Hepatocyte (in vitro differentiated cells): ENCODE results near the gene ITPRID1. TPM values are rescaled to one million over a fixed set of nuclear protein-coding genes. Genes with fewer than 3 reads are reported as not detected.

Experiments used
- DNase-seq: peaks from one replicate; pipeline ENCODE4 v3.0.0-alpha.2; 2016; ENCODE audit warnings: low spot score
- H2AFZ ChIP-seq: fragments of 200-600 bp; sonication (generic); 2 replicates; pipeline ENCODE4 v1.6.0; 2016; ENCODE audit warnings: antibody characterized with exemption, mild to moderate bottlenecking
- H3K27ac ChIP-seq: fragments of 200-600 bp; sonication (generic); 2 replicates; pipeline ENCODE4 v1.5.1; 2016; ENCODE audit warnings: mild to moderate bottlenecking
- H3K27me3 ChIP-seq: fragments of 200-600 bp; sonication (generic); 2 replicates; pipeline ENCODE4 v1.6.1; 2016
- H3K36me3 ChIP-seq: fragments of 200-600 bp; sonication (generic); replicated peaks from 2 replicates; pipeline ENCODE4 v1.5.1; 2016; ENCODE audit warnings: low read depth; ENCODE audit not compliant: insufficient read depth
- H3K4me1 ChIP-seq: fragments of 200-600 bp; sonication (generic); 2 replicates; pipeline ENCODE4 v1.5.1; 2016; ENCODE audit warnings: mild to moderate bottlenecking, moderate library complexity; ENCODE audit not compliant: insufficient read depth
- H3K4me2 ChIP-seq: fragments of 200-600 bp; sonication (generic); 2 replicates; pipeline ENCODE4 v1.6.0; 2016
- H3K4me3 ChIP-seq: fragments of 200-600 bp; sonication (generic); 2 replicates; pipeline ENCODE4 v1.5.1; 2016; ENCODE audit warnings: mild to moderate bottlenecking
- H3K79me2 ChIP-seq: fragments of 200-600 bp; sonication (generic); 2 replicates; pipeline ENCODE4 v1.6.0; 2017; ENCODE audit warnings: mild to moderate bottlenecking
- H3K9me2 ChIP-seq: fragments of 200-600 bp; sonication (generic); replicated peaks from 2 replicates; pipeline ENCODE4 v1.6.0; 2017; ENCODE audit warnings: mild to moderate bottlenecking; ENCODE audit not compliant: insufficient read depth
- H3K9me3 ChIP-seq: fragments of 200-600 bp; sonication (generic); 2 replicates; pipeline ENCODE4 v1.5.1; 2016; ENCODE audit warnings: low read depth, mild to moderate bottlenecking
- H4K20me1 ChIP-seq: fragments of 200-600 bp; sonication (generic); 2 replicates; pipeline ENCODE4 v1.6.0; 2016; ENCODE audit warnings: mild to moderate bottlenecking; ENCODE audit not compliant: insufficient read depth, poor library complexity, severe bottlenecking
- EZH2 ChIP-seq: fragments of 200-600 bp; sonication (generic); IDR thresholded peaks from 2 replicates; pipeline ENCODE4 v1.6.1; 2016; ENCODE audit warnings: antibody characterized with exemption, mild to moderate bottlenecking, borderline replicate concordance
- EZH2phosphoT487 ChIP-seq: fragments of 200-600 bp; sonication (generic); IDR thresholded peaks from one replicate; pipeline ENCODE4 v1.6.1; 2018; ENCODE audit warnings: antibody characterized with exemption, mild to moderate bottlenecking, low read depth, moderate library complexity; ENCODE audit not compliant: unreplicated experiment, severe bottlenecking
- WGBS: methylation state at CpG from one replicate; pipeline ENCODE4 v1.1.6; 2016; ENCODE audit warnings: low lambda C conversion rate; ENCODE audit errors: missing lambda C conversion rate; 5-methylcytosine and 5-hydroxymethylcytosine counted together
- polyA plus RNA-seq: library from polyadenylated mRNA; unstranded; fragments of >200 nt; fragmentation: Nextera tagmentation; extraction: Ambion mirVana; gene quantifications from 2 replicates; pipeline ENCODE4 v1.2.1, GENCODE V29; 2016
- total RNA-seq: library from RNA; depleted of rRNA; stranded (reverse); fragments of >200 nt; gene quantifications from 2 replicates; pipeline ENCODE4 v1.2.3, GENCODE V29; 2014
- TF ChIP-seq, protein P1 (sequence below): fragments of 200-600 bp; sonication (generic); IDR thresholded peaks from 2 replicates; pipeline ENCODE4 v1.5.1; 2016; ENCODE audit warnings: antibody characterized with exemption, mild to moderate bottlenecking; ENCODE audit not compliant: poor library complexity

The ITPRID1 gene
- total and polyA plus RNA-seq, 2 experiments from 2014 or later, result 0.06 TPM; not detected in 1

DNA sequence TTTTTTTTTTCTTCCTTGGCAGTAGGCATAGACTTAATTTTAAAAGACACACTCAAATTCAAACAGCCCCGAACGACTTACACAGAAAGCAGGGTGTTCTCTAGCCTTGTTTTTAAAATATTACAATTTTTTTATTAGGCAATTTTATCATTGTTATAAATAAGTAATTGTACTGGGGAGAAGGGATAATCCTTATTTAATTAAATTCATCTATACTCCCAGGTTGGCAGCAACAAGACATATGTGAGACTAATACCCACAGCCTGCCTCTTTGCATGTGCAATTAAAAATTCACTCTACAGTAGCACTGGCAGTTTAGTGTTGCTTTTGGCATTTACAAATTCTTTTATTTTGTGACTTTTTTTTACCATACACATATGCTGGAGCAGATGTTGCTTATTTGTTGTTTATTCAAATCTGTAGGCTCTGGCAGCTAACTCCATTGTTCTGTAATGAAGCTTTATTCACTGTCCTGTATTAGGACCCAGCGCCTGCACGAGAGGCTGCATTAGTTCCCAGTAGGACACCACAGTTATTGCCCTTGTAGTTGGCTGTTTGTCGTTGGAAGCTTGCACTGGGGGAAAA, 88.2 kb downstream of the ITPRID1 start:
- H3K4me1 ChIP-seq, result no peaks in the 10 kb centered on the region
- no peak overlapping the region for H2AFZ ChIP-seq
- H3K4me3 ChIP-seq, result no peak overlapping the region
- H3K27me3 ChIP-seq, result no peaks in the 10 kb centered on the region
- 82% methylated on average over 5 of the region's 5 CpGs for WGBS
- H3K9me3 ChIP-seq, result no peaks in the 10 kb centered on the region
- H3K79me2 ChIP-seq, result no peaks in the 10 kb centered on the region
- H3K9me2 ChIP-seq, result no peaks in the 10 kb centered on the region
- no peaks in the 10 kb centered on the region for H4K20me1 ChIP-seq
- no peak overlapping the region for H3K4me2 ChIP-seq
- no peak overlapping the region for H3K27ac ChIP-seq
- TF ChIP-seq EZH2, result no peak
- no peak for TF ChIP-seq EZH2phosphoT487
- TF ChIP-seq, protein P1, sequence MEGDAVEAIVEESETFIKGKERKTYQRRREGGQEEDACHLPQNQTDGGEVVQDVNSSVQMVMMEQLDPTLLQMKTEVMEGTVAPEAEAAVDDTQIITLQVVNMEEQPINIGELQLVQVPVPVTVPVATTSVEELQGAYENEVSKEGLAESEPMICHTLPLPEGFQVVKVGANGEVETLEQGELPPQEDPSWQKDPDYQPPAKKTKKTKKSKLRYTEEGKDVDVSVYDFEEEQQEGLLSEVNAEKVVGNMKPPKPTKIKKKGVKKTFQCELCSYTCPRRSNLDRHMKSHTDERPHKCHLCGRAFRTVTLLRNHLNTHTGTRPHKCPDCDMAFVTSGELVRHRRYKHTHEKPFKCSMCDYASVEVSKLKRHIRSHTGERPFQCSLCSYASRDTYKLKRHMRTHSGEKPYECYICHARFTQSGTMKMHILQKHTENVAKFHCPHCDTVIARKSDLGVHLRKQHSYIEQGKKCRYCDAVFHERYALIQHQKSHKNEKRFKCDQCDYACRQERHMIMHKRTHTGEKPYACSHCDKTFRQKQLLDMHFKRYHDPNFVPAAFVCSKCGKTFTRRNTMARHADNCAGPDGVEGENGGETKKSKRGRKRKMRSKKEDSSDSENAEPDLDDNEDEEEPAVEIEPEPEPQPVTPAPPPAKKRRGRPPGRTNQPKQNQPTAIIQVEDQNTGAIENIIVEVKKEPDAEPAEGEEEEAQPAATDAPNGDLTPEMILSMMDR, result no peak
- no peak for DNase-seq
- no peaks in the 10 kb centered on the region for H3K36me3 ChIP-seq

DNA sequence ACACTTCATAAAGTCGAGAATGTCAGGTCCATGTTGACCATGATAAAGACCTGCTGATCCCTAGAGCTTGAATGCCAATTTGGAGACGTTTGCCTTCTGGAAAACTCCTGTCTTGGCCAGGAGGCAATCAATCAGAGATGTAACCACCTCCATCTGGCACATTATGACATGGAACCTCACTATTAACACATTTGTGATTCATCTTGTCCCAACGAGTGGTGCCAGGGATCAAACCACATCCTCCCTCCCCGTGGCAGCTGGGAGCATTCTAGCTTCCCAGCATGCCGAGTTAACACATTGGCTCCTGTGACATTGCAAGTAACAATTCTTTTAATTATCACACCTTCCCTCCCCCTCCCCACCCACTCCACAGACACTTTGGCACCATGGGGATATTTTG, 89.2 kb downstream of the ITPRID1 start:
- no peaks in the 10 kb centered on the region for H3K36me3 ChIP-seq
- no peaks in the 10 kb centered on the region for H3K27me3 ChIP-seq
- TF ChIP-seq EZH2phosphoT487 (no peak), EZH2 (no peak)
- TF ChIP-seq, protein P1, result no peak
- H3K4me2 ChIP-seq, result no peak overlapping the region
- H3K79me2 ChIP-seq, result no peaks in the 10 kb centered on the region
- WGBS, result 73% methylated on average over 5 of the region's 5 CpGs
- H3K4me3 ChIP-seq, result no peak overlapping the region
- H3K9me3 ChIP-seq, result no peaks in the 10 kb centered on the region
- DNase-seq, result no peak
- H3K27ac ChIP-seq, result no peak overlapping the region
- no peak overlapping the region for H2AFZ ChIP-seq
- H3K4me1 ChIP-seq, result no peaks in the 10 kb centered on the region
- no peaks in the 10 kb centered on the region for H4K20me1 ChIP-seq
- H3K9me2 ChIP-seq, result no peaks in the 10 kb centered on the region

DNA sequence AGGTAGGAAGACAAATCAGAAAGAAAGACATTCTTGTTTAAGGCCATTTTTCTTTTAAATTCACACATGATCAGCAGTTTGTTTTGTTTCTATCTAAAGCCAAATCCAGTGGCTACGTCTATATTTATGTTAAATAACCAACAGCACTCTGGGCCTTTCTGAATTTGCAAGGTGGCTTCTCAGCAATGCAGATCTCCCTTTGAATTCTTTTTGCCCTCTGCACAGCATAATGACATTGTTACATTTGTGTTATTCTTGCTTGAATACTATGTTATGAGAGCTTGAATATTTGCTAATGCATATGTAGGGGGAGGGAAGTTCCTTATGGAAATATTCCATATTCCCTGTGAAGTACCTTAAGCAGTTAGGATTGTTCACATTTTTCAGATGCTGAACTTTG, 99.7 kb downstream of the ITPRID1 start:
- 83% methylated on average over 1 of the region's 1 CpG for WGBS
- Histone ChIP-seq H3K36me3 (no peaks in the 10 kb centered on the region), H3K4me3 (no peak overlapping the region), H2AFZ (no peak overlapping the region), H3K27ac (no peak overlapping the region), H3K79me2 (no peaks in the 10 kb centered on the region), H3K4me2 (no peak overlapping the region), H4K20me1 (no peaks in the 10 kb centered on the region), H3K9me2 (no peaks in the 10 kb centered on the region), H3K9me3 (no peaks in the 10 kb centered on the region), H3K4me1 (no peaks in the 10 kb centered on the region), H3K27me3 (no peaks in the 10 kb centered on the region)
- no peak for DNase-seq
- TF ChIP-seq EZH2 (no peak), EZH2phosphoT487 (no peak)
- TF ChIP-seq, protein P1, result no peak
